NCI-H2029 treated with DMSO at 0.1 percent for 48 hours (cell line): ENCODE data around the gene C2orf72.
"Not testable (repeated sequence)": the region's sequence is repeated elsewhere in the genome, so short reads cannot be mapped to it uniquely, and the experiment has no call there.

Source experiments
- DNase-seq: peaks from one replicate; lab custom pipeline; 2025; lab: John Stamatoyannopoulos, UW

The C2orf72 gene

GRCh38 chr2:231015478-231015877 is 21.8 kb upstream of the C2orf72 start:
- no peak for DNase-seq

- DNase-seq, result no peak
These were observed 21.4 kb upstream of the C2orf72 start for GRCh38 chr2:231015926-231016325.

DNA sequence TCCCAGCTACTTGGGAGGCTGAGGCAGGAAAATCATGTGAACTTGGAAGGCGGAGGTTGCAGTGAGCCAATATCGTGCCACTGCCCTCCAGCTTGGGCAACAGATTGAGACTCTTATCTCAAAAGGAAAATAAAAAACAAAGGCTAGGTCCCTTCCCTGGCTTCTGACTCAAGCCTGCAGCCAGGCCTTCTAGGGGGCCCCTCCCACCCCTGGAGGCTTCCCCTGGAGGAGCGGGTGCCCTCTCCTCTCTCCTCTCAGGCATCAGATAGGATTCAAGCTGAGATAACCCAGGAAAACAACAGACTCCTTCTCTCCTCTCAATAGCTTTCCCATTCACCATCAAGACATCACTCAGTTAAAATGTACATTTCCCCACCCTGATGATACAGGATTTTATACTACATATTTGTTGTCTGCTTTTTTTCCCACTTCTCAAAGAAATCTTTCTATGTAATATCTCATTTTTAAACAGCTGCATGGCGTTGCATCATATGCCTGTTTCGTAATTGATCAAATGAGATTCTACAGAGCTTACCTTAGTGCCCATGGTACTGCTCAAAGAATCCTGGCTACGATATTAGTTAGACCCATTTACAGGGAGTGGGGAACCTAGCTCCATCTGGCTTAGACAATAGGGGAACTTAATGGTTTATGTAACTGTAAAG is 20.6 kb upstream of the C2orf72 start:
- DNase-seq, result no peak

- DNase-seq, result no peak
These were observed 20.1 kb upstream of the C2orf72 start for GRCh38 chr2:231017231-231017598.

DNA sequence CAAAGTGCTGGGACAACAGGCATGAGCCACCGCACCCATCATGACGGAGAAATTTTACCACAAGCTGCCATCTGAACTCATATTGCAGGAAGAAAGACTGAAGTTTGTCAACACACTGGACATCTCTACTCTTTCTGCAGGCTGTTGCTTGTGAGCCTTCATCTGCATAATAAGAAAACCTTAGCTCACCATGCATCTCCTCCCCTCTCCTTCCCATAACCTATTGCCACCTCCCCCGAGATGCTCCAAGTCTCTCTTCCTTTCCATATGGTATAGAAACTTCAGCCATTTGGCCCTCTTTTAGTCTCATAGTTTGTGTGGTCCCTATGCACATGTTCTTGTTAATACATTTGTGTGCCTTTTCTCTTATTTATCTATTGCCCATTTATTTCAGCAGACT is 19.1 kb upstream of the C2orf72 start:
- DNase-seq, result no peak

- not testable (repeated sequence) for DNase-seq
These were observed 12.3 kb upstream of the C2orf72 start for GRCh38 chr2:231025059-231025458.

DNA sequence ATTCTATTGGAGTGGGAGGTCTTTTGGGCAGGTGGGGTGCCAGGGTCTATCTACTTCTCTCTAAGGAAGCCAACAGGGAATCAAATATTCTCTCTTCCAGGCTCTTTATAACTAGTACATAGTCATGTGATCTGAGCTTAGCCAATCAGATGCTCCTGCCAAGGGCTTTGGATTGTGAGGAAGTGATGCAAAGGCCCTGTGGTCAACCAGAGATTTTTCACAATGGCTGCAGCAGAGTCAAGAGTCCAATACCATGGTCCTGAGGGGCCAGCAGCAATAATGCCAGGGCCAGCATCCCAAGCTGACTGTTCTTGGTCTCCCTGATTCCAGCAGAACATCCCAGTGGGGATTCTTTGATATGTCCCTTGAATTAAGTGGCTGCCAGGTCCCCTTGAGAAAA is 8.4 kb upstream of the C2orf72 start:
- no peak for DNase-seq

DNA sequence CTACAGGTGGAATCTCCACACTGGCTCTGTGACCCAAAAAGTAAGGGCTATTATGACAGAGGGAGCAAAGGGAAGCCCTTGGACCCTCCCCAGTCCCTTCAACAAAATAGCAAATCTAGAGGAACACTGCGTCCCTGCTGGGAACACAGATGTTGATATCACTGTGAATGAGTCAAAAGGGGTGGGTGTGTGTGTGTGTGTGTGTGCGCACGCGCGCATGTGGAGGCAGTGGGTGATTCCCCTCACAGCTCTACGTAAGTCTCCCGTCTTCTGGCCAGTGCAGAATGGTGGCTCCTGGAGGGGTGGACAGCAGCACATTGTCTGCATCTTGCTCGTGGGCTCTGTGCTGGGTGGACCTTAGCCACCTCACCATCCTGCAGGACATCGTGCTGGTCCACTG is 7.8 kb upstream of the C2orf72 start:
- DNase-seq, result no peak

DNA sequence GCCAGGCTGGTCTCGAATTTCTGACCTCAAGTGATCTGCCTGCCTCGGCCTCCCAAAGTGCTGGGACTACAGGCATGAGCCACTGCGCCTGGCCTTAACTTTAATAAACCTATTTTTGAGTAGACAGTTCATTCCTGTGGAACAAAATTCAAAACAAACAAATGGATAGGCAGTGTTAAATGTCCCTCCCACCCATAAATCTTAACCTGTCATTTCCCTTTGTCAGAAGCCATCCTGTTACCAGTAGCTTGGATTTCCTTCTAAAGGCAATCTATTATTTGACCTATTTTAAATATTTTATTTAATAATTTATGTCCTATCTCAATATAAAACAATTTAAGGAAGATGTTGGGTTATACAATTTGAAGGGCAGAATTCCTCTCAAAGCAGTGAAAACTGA is 6.6 kb upstream of the C2orf72 start:
- no peak for DNase-seq

DNA sequence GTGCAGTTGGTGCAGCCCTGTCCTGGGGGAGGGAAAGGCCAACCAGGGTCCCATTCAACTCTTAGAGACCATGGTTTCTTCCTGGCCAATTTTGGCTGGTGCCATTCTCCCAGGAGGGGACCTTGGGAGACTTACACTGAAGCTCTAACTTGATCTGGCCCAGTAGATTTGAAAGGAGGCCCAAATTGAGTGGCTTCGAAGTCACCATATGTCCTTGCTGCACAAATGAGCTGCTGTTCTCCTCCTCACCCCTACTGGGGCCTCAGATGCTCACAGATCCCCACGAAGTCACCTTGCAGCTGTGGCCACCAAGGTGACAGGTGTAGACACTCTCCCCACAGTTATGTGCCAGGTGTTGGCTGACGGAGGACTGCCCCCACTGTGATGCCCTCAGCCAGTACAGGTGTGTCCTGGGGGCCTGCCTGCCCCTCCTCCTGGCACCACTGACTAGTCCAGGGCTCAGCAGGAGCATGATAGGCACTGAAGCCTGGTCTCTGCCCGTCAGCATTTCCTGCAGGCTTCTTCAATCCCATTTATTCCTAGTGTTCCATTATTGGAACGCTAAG is 4.7 kb upstream of the C2orf72 start:
- DNase-seq, result no peak

DNA sequence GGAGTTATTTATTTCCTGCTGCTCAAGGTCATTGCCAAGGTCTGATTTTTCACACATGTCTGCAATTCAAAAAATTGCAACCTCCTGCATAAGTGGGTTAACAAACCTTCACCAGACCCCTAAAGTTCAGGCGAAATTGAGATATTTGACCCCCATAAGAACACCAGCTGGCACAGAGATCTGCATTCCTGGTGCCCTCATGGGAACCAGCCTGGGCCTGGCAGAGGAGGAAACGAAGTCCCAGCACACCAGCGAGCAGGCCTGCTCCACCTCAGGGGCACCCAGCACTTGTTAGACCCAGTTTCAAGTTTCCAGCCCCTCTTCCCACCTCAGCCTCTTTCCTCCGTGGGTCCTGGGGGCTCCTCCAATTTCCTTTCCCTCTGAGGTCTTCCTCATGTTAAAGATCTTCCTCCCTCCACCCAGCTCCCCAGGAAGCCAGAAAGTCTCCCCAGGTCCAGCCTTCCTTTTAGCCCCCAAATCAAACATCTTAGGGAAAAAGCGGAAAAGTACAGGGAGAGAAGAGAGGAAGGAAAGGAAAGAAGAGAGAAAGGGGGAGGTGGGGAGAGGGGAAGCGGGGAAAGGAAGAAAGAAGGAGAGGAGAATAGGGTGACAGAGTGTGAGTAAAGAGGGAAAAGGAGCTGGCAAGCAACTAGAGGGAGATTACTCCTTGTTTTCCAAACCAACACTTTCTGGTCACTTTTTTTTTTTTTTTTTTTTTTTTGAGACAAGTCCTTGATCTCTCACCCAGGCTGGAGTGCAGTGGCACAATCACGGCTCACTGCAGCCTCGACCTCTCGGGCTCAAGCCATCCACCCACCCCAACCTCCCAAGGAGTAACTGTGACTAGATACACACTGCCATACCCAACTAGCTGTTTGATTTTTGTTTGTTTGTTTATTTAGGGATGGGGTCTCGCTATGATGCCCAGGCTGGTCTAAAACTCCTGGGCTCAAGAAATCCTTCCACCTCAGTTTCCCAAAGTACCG is 3.9 kb upstream of the C2orf72 start:
- DNase-seq, result no peak

DNA sequence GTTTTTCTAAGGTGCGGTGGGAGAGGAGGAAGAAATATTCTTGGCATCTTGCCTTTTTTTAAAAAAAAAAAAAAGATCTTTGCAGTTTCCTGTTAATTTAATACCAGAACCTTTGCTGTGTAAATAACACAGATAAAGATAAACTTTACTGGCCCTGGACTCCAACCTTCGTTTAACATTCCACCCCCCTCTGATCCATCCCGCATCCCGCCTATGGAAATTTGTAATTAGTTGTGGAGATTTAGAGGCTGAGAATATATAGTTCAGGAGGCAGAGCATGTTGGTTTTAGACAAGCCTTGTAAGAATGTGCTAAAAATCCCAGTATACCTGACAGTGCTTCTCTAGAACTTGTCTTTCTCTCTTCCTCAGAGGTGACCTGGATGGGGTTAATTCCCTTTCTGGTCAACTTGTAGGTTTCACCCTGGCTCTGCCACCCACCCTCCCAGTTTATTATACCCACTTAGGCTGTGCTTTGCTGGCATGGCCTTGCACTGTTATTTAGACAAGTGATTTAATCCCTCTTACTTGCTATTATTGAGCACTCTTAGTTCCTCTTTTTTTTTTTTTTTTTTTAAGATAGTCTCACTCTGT is 2.9 kb upstream of the C2orf72 start:
- DNase-seq, result no peak

GRCh38 chr2:231036131-231036530 is 1.2 kb upstream of the C2orf72 start:
- DNase-seq, result no peak

GRCh38 chr2:231036578-231037106 is 681 bp upstream of the C2orf72 start:
- DNase-seq, result no peak

GRCh38 chr2:231037731-231038482 is 584 bp downstream of the C2orf72 start:
- DNase-seq, result no peak

GRCh38 chr2:231038483-231039293 is 1.4 kb downstream of the C2orf72 start:
- DNase-seq, result no peak

DNA sequence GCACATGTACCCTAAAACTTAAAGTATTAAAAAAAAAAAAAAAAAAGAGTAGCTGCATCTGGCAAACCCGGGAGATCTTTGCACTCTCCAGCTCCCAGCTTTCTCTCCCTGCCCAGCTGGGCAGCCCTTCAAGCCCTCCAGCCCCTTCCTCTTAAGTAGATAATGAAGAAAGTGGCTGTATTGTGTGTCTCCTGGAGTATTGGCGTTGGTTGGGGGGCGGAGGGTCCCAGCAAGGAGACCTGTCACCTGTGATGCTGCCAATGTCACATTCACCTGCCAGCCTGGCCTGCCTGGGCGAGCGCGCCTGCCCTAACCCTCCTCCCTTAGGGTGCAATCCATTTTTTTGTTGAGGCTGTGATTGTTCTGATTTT is 2.0 kb downstream of the C2orf72 start:
- DNase-seq, result no peak

- no peak for DNase-seq
These were observed 2.6 kb downstream of the C2orf72 start for GRCh38 chr2:231039821-231040364.

DNA sequence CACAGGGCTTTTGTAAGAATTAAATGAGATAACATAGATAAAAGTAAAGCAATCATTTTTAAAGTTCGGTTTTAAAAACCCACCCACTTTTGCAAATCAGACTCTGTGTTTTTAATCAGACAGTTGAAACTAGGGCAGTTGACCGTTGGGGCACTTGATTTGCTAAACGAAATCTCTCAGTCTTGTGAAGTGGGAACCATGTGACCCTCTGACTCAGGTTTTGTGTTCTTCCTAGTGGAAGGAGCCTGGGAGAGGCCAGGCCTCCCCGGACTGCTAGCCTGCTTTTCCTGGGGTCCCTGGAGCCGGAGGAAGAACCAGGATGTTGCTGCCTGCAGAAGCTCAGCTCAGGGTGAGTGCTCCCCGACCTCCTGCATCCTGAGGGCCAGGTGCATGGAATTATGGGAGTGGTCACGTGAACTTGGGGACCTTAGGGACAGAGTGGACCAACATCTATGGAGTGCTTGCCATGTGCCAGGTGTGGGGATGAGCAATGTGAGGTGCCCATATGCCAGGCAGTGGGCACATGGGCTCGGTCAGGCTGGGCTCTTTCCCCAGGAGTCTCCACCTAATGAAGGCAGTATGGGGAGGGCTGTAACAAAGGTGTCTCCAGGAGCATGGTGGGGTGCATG is 3.9 kb downstream of the C2orf72 start:
- no peak for DNase-seq

- DNase-seq, result no peak
These were observed 6.5 kb downstream of the C2orf72 start for GRCh38 chr2:231043796-231044195.
